DMS114 treated with DMSO at 0.1 percent for 48 hours (cell line): Measurements from ENCODE around the gene OSBPL8.

Source experiments
- DNase-seq: peaks from one replicate; lab custom pipeline; 2025; ENCODE audit not compliant: unreplicated experiment; lab: John Stamatoyannopoulos, UW

Gene OSBPL8

GRCh38 chr12:76558684-76559399 is 729 bp downstream of the OSBPL8 start:
- no peak for DNase-seq

- no peak for DNase-seq
Measured at GRCh38 chr12:76556368-76556767, 3.2 kb downstream of the OSBPL8 start.

- no peak for DNase-seq
Measured at GRCh38 chr12:76555797-76556196, 3.8 kb downstream of the OSBPL8 start.

- no peak for DNase-seq
Measured at GRCh38 chr12:76555231-76555767, 4.3 kb downstream of the OSBPL8 start.

- no peak for DNase-seq
Measured at GRCh38 chr12:76554405-76555230, 5.0 kb downstream of the OSBPL8 start.

- DNase-seq, result no peak
Measured at GRCh38 chr12:76552343-76552938, 7.1 kb downstream of the OSBPL8 start.

GRCh38 chr12:76551482-76551888 is 8.1 kb downstream of the OSBPL8 start:
- DNase-seq, result no peak

- DNase-seq, result no peak
Measured at GRCh38 chr12:76549131-76549530, 10.4 kb downstream of the OSBPL8 start.

GRCh38 chr12:76548222-76548837 is 11.2 kb downstream of the OSBPL8 start:
- no peak for DNase-seq

- no peak for DNase-seq
Measured at GRCh38 chr12:76547526-76547925, 12.0 kb downstream of the OSBPL8 start.

GRCh38 chr12:76546889-76547288 is 12.7 kb downstream of the OSBPL8 start:
- no peak for DNase-seq

- DNase-seq, result no peak
Measured at GRCh38 chr12:76545486-76545885, 14.1 kb downstream of the OSBPL8 start.

- no peak for DNase-seq
Measured at GRCh38 chr12:76544601-76545261, 14.8 kb downstream of the OSBPL8 start.

GRCh38 chr12:76543813-76544347 is 15.7 kb downstream of the OSBPL8 start:
- DNase-seq, result no peak

GRCh38 chr12:76542908-76543307 is 16.7 kb downstream of the OSBPL8 start:
- no peak for DNase-seq

- DNase-seq, result no peak
Measured at GRCh38 chr12:76539727-76540126, 19.8 kb downstream of the OSBPL8 start.

- no peak for DNase-seq
Measured at GRCh38 chr12:76537923-76538322, 21.6 kb downstream of the OSBPL8 start.

- no peak for DNase-seq
Measured at GRCh38 chr12:76536546-76536945, 23.0 kb downstream of the OSBPL8 start.

- no peak for DNase-seq
Measured at GRCh38 chr12:76535170-76535569, 24.4 kb downstream of the OSBPL8 start.

GRCh38 chr12:76533331-76533730 is 26.2 kb downstream of the OSBPL8 start:
- no peak for DNase-seq
